Activated CD4-positive, alpha-beta T cell treated with anti-CD3 and anti-CD28 coated beads for 36 hours (primary cell): ENCODE results near the gene RAD18. TPM values are rescaled to one million over a fixed set of nuclear protein-coding genes. Genes with fewer than 3 reads are reported as not detected.

Source experiments
- ATAC-seq: fragments of 200-7000 bp; cut with Tn5 transposase; one replicate; pipeline ENCODE4 v1.10.0; 2021; ENCODE audit warnings: mild to moderate bottlenecking, moderate library complexity
- CTCF ChIA-PET: fragments of 350-600 bp; sonication (Branson Sonifier 250); formaldehyde crosslinking; loops from one replicate; lab custom pipeline; 2021; ENCODE audit warnings: antibody characterized with exemption; lab: Charles Lee
- POLR2A ChIA-PET: fragments of 350-600 bp; sonication (Branson Sonifier 250); formaldehyde crosslinking; loops from one replicate; lab custom pipeline; 2021; ENCODE audit warnings: antibody characterized with exemption, inconsistent platforms; lab: Charles Lee
- DNase-seq: peaks from one replicate; pipeline ENCODE4 v3.0.0-alpha.2; 2020
- H3K27ac Mint-ChIP-seq: one replicate; pipeline ENCODE4 v1.8.0; 2021; ENCODE audit warnings: mixed read lengths
- H3K27me3 Mint-ChIP-seq: one replicate; pipeline ENCODE4 v1.8.0; 2021; ENCODE audit warnings: mixed read lengths
- H3K36me3 Mint-ChIP-seq: one replicate; pipeline ENCODE4 v1.8.0; 2021; ENCODE audit warnings: low read depth, mixed read lengths
- H3K4me1 Mint-ChIP-seq: one replicate; pipeline ENCODE4 v1.8.0; 2021; ENCODE audit warnings: mixed read lengths
- H3K4me3 Mint-ChIP-seq: one replicate; pipeline ENCODE4 v1.8.0; 2021; ENCODE audit warnings: mild to moderate bottlenecking, moderate library complexity, mixed read lengths
- H3K9me3 Mint-ChIP-seq: one replicate; pipeline ENCODE4 v1.8.0; 2021; ENCODE audit warnings: low read depth, mixed read lengths
- intact Hi-C, 2 experiments: fragments of 100-400 bp; cut with DNase I in 1 of 2; cut with micrococcal nuclease in 1 of 2; formaldehyde crosslinking; loops; one replicate each; pipeline versions ENCODE4 v1.14.2 to v1.15.1; 2022 to 2024; cut with DNase I, micrococcal nuclease
- total RNA-seq, 2 experiments: library from RNA; stranded (reverse); gene quantifications; one replicate each; pipeline ENCODE4 v1.2.3, GENCODE V29; 2021

RAD18 gene
- total RNA-seq, 2 experiments from 2014 or later, result 47.8 to 50.5 TPM

DNA sequence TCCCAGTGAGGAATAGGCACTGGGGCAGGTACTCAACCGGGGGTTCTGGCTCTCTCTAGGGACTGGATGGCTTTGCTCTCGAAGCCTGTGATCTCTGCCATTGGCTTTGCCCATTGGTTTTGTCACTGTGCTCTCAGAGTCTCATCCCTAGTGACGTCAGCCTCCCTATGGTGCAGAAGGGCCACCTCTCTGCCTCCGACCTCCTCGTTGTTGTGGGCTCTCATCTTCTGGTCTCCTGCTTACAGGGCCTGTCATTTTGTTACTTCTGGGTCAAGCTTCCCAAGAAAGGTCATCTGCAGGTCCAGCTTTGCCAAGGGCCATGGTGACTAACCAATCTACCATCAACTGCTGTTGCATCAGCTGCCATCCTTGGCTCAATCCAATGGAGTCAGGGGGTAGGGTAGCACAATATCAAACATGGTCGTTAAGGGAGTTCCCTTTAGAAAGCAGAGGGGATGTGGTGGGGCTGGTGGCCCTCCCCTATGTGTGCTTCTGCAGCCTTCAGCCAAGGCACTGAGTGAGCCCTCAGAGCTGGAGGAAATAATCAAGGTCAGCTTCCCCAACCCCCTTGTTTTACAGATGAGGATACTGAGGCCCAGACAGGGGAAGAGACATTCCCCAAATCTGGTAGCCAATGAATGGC, 13.4 kb upstream of the RAD18 start:
- Mint-ChIP-seq H3K36me3 (no peaks in the 10 kb centered on the region), H3K9me3 (peaks cover 3% of the 10 kb centered on the region), H3K4me3 (no peak overlapping the region), H3K27ac (no peak overlapping the region), H3K27me3 (peaks cover 18% of the 10 kb centered on the region), H3K4me1 (no peaks in the 10 kb centered on the region)
- CTCF ChIA-PET, result interaction anchor here (0.6 to 1.0 kb wide), 3 partner anchors 82 to 327 kb away, joined by 3 read pairs; no protein-coding TSS in a partner anchor
- POLR2A ChIA-PET, result interaction anchor here (0.6 kb wide), 1 partner anchor 407 kb away, joined by 3 read pairs; no protein-coding TSS in a partner anchor
- DNase-seq, result no peak
- no peak for ATAC-seq
- intact Hi-C loops, result no loop called here

DNA sequence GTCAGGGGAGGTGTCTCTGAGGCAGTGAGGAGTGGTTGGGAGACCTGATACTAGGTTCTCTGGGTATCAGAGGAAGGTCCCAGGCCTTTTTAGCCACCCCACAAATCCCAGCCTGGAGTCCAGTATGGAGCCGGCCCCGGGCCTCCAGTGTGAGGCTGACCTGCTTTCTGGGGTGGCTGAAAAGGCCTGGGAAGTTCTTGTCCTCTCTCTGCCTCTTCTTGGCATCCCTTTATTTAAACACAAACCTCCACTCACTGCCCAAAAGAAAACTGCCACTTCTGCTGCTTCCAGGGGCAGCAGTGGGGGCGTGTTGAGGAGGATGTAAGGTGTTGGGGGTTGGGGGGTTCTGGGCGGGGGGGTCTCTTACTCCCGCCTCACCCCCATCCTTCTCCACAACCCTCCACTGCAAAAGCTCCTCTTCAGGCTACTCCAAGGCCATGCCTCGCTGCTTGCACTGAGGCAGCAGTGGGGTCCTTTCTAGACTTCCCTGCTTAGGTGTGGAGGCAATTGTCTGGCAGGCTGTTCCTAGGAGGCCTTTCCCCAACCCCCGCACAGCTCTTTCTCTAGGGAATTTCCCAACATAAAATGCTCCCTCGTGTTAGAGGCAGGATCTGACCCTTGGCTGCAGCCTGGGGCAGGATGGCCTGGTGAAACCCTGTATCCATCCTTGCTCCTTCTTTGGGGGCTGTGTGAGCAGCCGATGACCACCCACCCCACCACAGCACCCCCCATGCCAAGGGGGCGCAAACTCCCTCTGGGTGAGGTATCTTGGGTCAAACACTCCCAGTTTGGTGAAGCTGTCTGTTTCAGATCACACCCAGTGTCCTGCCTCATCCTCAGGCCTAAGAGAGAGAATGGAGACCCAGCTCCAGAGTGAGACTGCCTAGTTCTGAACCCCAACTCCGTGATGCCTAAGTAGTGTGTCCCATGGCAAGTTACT, 12.1 kb upstream of the RAD18 start:
- ChIA-PET CTCF (interaction anchor here (0.6 to 8.8 kb wide), 5 partner anchors 12 to 377 kb away, joined by 3 to 106 read pairs (median 3); no protein-coding TSS in a partner anchor), POLR2A (no interaction called here)
- Mint-ChIP-seq H3K36me3 (no peaks in the 10 kb centered on the region), H3K27ac (no peak overlapping the region), H3K4me1 (peaks cover 2% of the 10 kb centered on the region), H3K4me3 (no peak overlapping the region), H3K27me3 (peaks cover 14% of the 10 kb centered on the region), H3K9me3 (peaks cover 3% of the 10 kb centered on the region)
- DNase-seq, result no peak
- intact Hi-C loops, result no loop called here
- no peak for ATAC-seq

DNA sequence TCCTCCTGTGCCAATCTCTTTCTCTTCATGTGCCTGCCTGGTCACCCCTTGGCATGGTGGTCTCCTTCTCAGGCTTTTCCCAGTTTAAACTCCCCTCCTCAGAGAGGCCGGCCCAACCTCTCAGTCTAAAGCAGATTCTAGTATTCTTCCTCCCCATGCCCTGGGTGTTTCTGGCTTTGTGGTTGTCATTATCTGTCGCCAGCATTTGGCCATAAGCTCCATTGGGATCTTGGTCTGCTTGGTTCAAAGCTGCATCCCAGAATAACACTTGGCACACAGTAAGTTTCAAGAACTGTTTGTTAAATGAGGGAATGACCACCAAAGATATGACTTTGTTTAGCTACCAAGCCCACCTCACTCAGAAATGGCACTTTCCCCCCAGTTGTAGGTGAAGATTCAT, 11.2 kb upstream of the RAD18 start:
- intact Hi-C loops, result no loop called here
- Mint-ChIP-seq H3K9me3 (peaks cover 3% of the 10 kb centered on the region), H3K36me3 (no peaks in the 10 kb centered on the region), H3K4me3 (no peak overlapping the region), H3K27ac (no peak overlapping the region), H3K27me3 (peaks cover 9% of the 10 kb centered on the region), H3K4me1 (peaks cover 2% of the 10 kb centered on the region)
- DNase-seq (no peak), ATAC-seq (no peak)
- CTCF ChIA-PET, result interaction anchor here (0.9 to 8.8 kb wide), 4 partner anchors 13 to 378 kb away, joined by 3 to 106 read pairs (median 5); no protein-coding TSS in a partner anchor
- POLR2A ChIA-PET, result no interaction called here

DNA sequence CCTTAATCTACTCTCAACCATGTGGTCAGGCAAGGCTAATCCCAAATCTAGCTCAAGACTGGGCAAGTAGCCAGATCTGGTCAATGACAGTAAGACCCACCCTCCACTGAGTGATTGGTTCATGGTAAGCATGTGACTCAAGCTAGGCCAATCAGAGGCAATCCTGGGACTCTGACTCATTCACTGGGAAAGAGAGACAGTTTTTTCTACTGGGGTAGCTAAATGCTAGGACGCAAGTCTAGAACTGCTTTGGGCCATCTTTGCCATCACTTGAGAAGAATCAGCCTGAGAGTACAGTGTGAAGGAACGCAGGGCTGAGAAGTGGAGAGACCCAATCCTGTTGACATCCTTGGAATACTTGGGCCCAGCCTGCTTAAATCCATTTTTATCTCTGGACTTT, 9.4 kb upstream of the RAD18 start:
- Mint-ChIP-seq H3K4me1 (peaks cover 2% of the 10 kb centered on the region), H3K9me3 (no peaks in the 10 kb centered on the region), H3K4me3 (no peak overlapping the region), H3K27me3 (peaks cover 4% of the 10 kb centered on the region), H3K27ac (no peak overlapping the region), H3K36me3 (no peaks in the 10 kb centered on the region)
- intact Hi-C loops, result no loop called here
- ChIA-PET POLR2A (interaction anchor here (0.6 kb wide), 1 partner anchor 182 kb away, joined by 7 read pairs; no protein-coding TSS in a partner anchor), CTCF (interaction anchor here (0.6 to 8.8 kb wide), 7 partner anchors 14 to 329 kb away, joined by 3 to 106 read pairs (median 4); no protein-coding TSS in a partner anchor)
- DNase-seq (no peak), ATAC-seq (peak; percentile 75)

DNA sequence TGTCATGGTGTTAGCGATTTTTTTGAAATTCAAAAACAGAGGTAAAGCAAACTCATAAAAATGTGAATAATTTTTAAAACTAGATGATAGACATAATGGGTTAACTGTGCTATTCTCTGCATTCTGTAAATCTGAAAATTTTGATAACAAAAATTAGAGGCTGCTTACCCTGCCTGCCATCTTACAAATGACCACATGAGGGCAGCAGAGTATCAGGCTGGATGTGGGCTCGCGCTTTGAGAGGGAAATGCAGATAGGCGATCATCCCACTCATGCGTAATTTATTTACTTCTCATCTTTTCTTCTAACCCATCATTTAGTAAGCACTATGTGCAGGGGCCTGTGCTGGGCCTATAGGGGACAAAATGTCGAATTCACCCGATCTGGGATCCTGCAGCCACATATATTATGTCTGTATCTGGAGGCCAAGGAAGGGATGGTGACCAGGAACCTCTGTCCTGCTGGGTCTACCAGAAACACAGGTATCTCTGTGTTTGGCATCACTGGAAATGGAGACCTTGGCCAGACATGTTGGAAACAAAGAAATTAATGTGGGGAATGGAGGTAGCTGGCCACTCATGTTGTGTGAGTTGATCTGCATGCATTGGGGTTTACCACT, 7.8 kb upstream of the RAD18 start:
- Mint-ChIP-seq H3K9me3 (no peaks in the 10 kb centered on the region), H3K27ac (no peak overlapping the region), H3K27me3 (peaks cover 4% of the 10 kb centered on the region), H3K36me3 (no peaks in the 10 kb centered on the region), H3K4me3 (no peak overlapping the region), H3K4me1 (peaks cover 2% of the 10 kb centered on the region)
- intact Hi-C loops, result loop anchor here (1.0 to 2.0 kb wide), 3 partner anchors 96 to 331 kb away; partner anchors contain the start of gene SRGAP3 (in 1 of the 2)
- ATAC-seq (peak; percentile 80), DNase-seq (peak; percentile 81)
- POLR2A ChIA-PET, result interaction anchor here (0.6 kb wide), 1 partner anchor 450 kb away, joined by 4 read pairs; no protein-coding TSS in a partner anchor
- CTCF ChIA-PET, result interaction anchor here (0.6 to 8.8 kb wide), 15 partner anchors 12 to 393 kb away, joined by 3 to 106 read pairs (median 3); no protein-coding TSS in a partner anchor

DNA sequence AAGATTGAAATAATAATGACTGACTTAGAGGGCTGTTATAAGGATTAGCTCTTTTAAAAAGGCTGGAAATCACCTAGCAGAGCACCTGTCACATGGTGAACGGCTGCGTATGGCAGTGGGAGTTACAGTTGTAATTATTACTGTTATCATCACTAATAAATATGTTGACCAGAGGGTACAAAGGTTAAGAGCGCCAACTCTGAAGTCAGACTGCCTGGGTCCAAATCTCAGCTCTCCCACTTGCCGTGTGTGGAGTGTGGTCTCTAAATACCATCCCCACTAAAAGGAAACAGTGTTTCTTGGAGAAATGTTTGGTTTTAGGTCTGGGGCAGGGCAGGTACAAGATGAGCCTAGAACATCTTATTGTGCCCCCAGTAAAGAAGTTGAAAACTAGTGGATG, 6.0 kb upstream of the RAD18 start:
- H3K27ac Mint-ChIP-seq, result no peak overlapping the region
- CTCF ChIA-PET, result interaction anchor here (0.7 to 8.8 kb wide), 10 partner anchors 9 to 392 kb away, joined by 3 to 106 read pairs (median 4); no protein-coding TSS in a partner anchor

DNA sequence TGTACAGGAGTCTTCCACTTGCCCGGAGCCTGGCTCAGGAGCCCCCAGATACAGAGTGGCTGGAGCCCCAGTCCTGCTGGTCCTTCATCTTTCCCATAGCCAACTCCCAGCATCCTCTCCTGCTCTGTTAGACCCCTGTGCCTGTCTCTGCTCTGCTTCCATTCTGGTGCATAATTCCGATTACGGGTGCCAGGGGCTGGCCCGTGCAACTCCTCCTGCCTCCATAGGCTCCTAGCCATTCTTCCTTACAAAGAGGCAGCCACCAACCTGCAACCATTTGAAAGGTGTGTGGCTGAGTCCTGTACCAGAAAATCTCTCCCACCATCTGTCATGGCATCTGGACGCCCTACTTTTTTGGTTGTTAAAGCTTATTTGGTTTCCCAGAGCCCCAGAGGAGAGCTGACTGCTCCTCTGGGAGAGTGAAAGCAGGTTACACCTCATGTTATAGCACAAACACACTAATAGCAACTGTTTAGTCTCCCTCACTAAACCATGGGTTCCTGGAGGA, 5.2 kb upstream of the RAD18 start:
- no peaks in the 10 kb centered on the region for H3K36me3 Mint-ChIP-seq
- intact Hi-C loops, result no loop called here
- no peak overlapping the region for H3K27ac Mint-ChIP-seq
- DNase-seq (no peak), ATAC-seq (no peak)
- ChIA-PET CTCF (interaction anchor here (0.8 to 8.8 kb wide), 4 partner anchors 13 to 342 kb away, joined by 3 to 106 read pairs (median 6); no protein-coding TSS in a partner anchor), POLR2A (no interaction called here)
- no peaks in the 10 kb centered on the region for H3K9me3 Mint-ChIP-seq
- H3K4me1 Mint-ChIP-seq, result peaks cover 5% of the 10 kb centered on the region
- peaks cover 4% of the 10 kb centered on the region for H3K27me3 Mint-ChIP-seq
- no peak overlapping the region for H3K4me3 Mint-ChIP-seq

More for the DNA sequence above, 6.0 kb upstream of the RAD18 start:
- DNase-seq (no peak), ATAC-seq (no peak)
- Mint-ChIP-seq H3K4me3 (no peak overlapping the region), H3K9me3 (no peaks in the 10 kb centered on the region), H3K36me3 (no peaks in the 10 kb centered on the region), H3K27me3 (peaks cover 4% of the 10 kb centered on the region), H3K4me1 (peaks cover 2% of the 10 kb centered on the region)
- POLR2A ChIA-PET, result no interaction called here
- intact Hi-C loops, result no loop called here

DNA sequence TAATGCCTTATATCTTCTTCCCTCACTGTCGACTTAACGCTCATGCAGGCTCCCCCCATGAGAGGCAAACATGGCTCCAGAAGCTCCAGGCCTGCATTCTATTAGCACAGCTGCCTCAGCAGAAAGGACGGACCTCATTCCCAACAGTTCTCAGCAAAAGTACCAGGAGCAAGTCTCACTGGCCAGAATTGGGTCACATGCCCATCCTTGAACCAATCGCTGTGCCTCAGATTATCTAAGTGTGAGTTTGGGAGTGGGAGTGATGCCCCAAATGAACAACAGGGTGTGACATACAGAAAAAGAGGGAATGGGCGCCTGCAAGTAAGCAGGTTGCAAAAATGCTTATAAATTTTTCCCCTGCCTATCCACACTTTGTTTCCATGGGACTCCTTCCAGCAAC, 4.3 kb upstream of the RAD18 start:
- H3K9me3 Mint-ChIP-seq, result no peaks in the 10 kb centered on the region
- POLR2A ChIA-PET, result no interaction called here
- intact Hi-C loops, result no loop called here
- ATAC-seq, result no peak
- H3K27me3 Mint-ChIP-seq, result peaks cover 2% of the 10 kb centered on the region
- peaks cover 5% of the 10 kb centered on the region for H3K4me1 Mint-ChIP-seq
- no peak for DNase-seq
- no peak overlapping the region for H3K27ac Mint-ChIP-seq
- H3K4me3 Mint-ChIP-seq, result no peak overlapping the region
- no peaks in the 10 kb centered on the region for H3K36me3 Mint-ChIP-seq
- CTCF ChIA-PET, result interaction anchor here (0.8 to 8.8 kb wide), 3 partner anchors 13 to 335 kb away, joined by 3 to 106 read pairs (median 11); no protein-coding TSS in a partner anchor

DNA sequence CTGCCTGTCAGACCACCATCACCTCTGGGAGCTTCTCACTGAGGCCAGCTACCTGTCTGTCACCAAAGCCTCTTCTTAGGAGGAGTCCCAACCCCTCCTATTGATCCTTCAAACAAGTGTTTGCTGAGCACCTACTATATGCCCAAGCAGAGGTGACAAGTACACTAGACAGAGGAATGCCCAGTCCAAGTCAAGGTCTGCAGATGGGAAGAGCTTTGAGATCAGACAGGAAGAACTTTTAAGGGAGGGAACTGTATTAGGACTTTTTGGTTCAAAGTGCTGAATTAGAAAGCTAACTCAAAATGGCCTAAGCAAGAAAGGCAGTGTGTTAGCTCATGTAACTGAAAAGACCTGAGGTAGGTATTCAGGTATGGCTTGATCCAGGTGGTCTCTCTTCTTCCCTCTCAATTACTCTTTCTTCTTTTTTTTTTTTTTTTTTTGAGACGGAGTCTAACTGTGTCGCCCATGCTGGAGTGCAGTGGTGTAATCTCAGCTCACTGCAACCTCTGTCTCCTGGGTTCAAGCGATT, 3.6 kb upstream of the RAD18 start:
- ATAC-seq, result no peak
- intact Hi-C loops, result no loop called here
- H3K4me3 Mint-ChIP-seq, result no peak overlapping the region

DNA sequence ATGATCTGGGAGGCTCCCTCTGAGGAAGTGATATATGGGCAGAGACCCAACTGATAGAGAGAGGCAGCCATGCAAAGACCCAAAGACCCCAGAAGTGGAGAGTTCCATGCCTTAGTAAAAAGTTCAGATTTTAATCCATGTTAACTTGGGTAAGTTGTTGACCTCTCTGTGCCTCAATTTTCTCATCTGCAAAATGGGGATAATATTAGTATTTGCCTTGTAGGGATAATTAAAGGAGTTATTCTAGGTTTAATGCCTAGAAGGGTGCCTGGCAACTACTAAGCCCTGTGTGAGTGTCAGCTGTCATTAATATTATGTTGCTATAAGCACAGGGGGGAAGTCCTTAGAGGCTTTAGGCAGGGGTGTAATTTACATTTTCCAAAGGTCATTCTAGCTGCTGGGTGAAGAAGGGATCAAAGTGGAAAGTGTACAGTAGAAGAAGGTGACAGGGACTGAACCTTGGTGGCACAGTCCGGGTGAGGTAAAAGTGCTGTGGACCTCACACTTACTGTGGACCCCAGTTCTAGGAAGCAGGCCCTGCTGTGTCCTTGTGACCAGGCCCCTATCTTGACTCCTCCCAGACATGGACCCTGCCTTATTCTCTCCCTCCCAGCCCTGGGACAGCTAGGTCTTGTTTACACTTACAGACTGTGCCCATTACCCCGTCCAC, 3.0 kb upstream of the RAD18 start:
- no peak for DNase-seq
- ChIA-PET POLR2A (no interaction called here), CTCF (interaction anchor here (0.6 to 2.2 kb wide), 3 partner anchors 21 to 334 kb away, joined by 3 to 11 read pairs (median 4); no protein-coding TSS in a partner anchor)
- Mint-ChIP-seq H3K4me3 (no peak overlapping the region), H3K36me3 (peaks cover 4% of the 10 kb centered on the region), H3K9me3 (no peaks in the 10 kb centered on the region), H3K4me1 (peaks cover 14% of the 10 kb centered on the region), H3K27me3 (no peaks in the 10 kb centered on the region), H3K27ac (no peak overlapping the region)
- ATAC-seq, result no peak
- intact Hi-C loops, result no loop called here

More for the DNA sequence above, 3.6 kb upstream of the RAD18 start:
- ChIA-PET CTCF (interaction anchor here (0.6 to 2.2 kb wide), 2 partner anchors 21 to 285 kb away, joined by 3 to 11 read pairs; no protein-coding TSS in a partner anchor), POLR2A (no interaction called here)
- Mint-ChIP-seq H3K27ac (no peak overlapping the region), H3K9me3 (no peaks in the 10 kb centered on the region), H3K36me3 (peaks cover 2% of the 10 kb centered on the region), H3K27me3 (peaks cover 2% of the 10 kb centered on the region), H3K4me1 (peaks cover 9% of the 10 kb centered on the region)
- DNase-seq, result no peak
